HepG2 (cell line): ENCODE data around the gene NLRP5. TPM values are rescaled to one million over a fixed set of nuclear protein-coding genes. Genes with fewer than 3 reads are reported as not detected.
"Not testable (repeated sequence)": the region's sequence is repeated elsewhere in the genome, so short reads cannot be mapped to it uniquely, and the experiment has no call there.

Source experiments
- ATAC-seq: fragments of 200-7000 bp; cut with Tn5 transposase; 3 replicates; pipeline ENCODE4 v1.9.1; 2020; ENCODE audit warnings: mild to moderate bottlenecking, moderate library complexity
- BruUV-seq: library from RNA; stranded (reverse); fragments of 400-500 nt; replicated peaks from 2 replicates; lab custom pipeline; 2021; lab: Mats Ljungman, UMichigan
- CTCF ChIA-PET: fragments of 300-600 bp; formaldehyde crosslinking; extraction: SDS; loops from one replicate; lab custom pipeline; 2021; ENCODE audit warnings: low total read pairs, inconsistent platforms, low intra/inter-chr PET ratio; lab: Yijun Ruan, JAX
- POLR2A ChIA-PET: fragments of 350-600 bp; sonication (Branson Sonifier 250); formaldehyde crosslinking; loops from one replicate; lab custom pipeline; 2020; ENCODE audit warnings: antibody characterized with exemption, inconsistent platforms; lab: Yijun Ruan, JAX
- DNase-seq: peaks from one replicate; pipeline ENCODE4 v3.0.0-alpha.2; 2015; ENCODE audit warnings: low spot score
- FAIRE-seq: peaks from 3 replicates; lab custom pipeline; 2011; peaks lifted over from hg19 to GRCh38; lab: Jason Lieb, UNC
- H2AFZ ChIP-seq: one replicate; pipeline ENCODE4 v1.6.1; 2011; ENCODE audit warnings: low read length, inconsistent platforms
- H3K27ac ChIP-seq: fragments of 300-600 bp; 3 replicates; pipeline ENCODE4 v1.8.0; 2011; ENCODE audit warnings: mixed run types, mild to moderate bottlenecking, mixed read lengths, low read length, inconsistent platforms; ENCODE audit not compliant: insufficient read depth; ENCODE audit errors: extremely low read length
- H3K27me3 ChIP-seq, 2 experiments: fragments of 200-600 bp in 1 of 2; 2 replicates in 1 of 2; 3 replicates in 1 of 2; pipeline versions ENCODE4 v1.6.0 to v1.8.0; 2011; ENCODE audit warnings: low read length in 2 of 2, mild to moderate bottlenecking in 2 of 2, moderate library complexity in 2 of 2, inconsistent platforms in 1 of 2; ENCODE audit not compliant: insufficient read depth in 2 of 2, control insufficient read depth in 1 of 2
- H3K36me3 ChIP-seq, 2 experiments: fragments of 200-600 bp in 1 of 2; replicated peaks in 1 of 2; 2 replicates in 1 of 2; 3 replicates in 1 of 2; pipeline versions ENCODE4 v1.5.1 to v1.8.0; 2011; ENCODE audit warnings: low read length in 2 of 2, inconsistent platforms in 1 of 2; ENCODE audit not compliant: insufficient read depth in 2 of 2, control insufficient read depth in 1 of 2
- H3K4me1 ChIP-seq: 2 replicates; pipeline ENCODE4 v1.5.1; 2012; ENCODE audit warnings: low read length, inconsistent platforms; ENCODE audit not compliant: insufficient read depth
- H3K4me2 ChIP-seq: 2 replicates; pipeline ENCODE4 v1.6.0; 2011; ENCODE audit warnings: low read depth, low read length, inconsistent platforms
- H3K4me3 ChIP-seq, 3 experiments: fragments of 200-600 bp in 1 of 3; sonication (generic), shearing (Covaris generic) in 1 of 3; replicated peaks in 1 of 3; 2 replicates each; pipeline ENCODE4 v1.5.1; 2011 to 2016; ENCODE audit warnings: low read length in 3 of 3, inconsistent platforms in 2 of 3, low read depth in 2 of 3, mild to moderate bottlenecking in 2 of 3, control low read depth in 1 of 3, mixed read lengths in 1 of 3; ENCODE audit not compliant: insufficient read depth in 1 of 3
- H3K79me2 ChIP-seq: one replicate; pipeline ENCODE4 v1.6.1; 2011; ENCODE audit warnings: low read length, inconsistent platforms; ENCODE audit not compliant: insufficient read depth
- H3K9ac ChIP-seq: 2 replicates; pipeline ENCODE4 v1.6.0; 2011; ENCODE audit warnings: mild to moderate bottlenecking, low read depth, low read length, inconsistent platforms; ENCODE audit not compliant: insufficient read depth
- H3K9me3 ChIP-seq: 2 replicates; pipeline ENCODE4 v1.5.1; 2012; ENCODE audit warnings: mild to moderate bottlenecking, low read length
- H4K20me1 ChIP-seq: 2 replicates; pipeline ENCODE4 v1.6.0; 2011; ENCODE audit warnings: inconsistent platforms, mild to moderate bottlenecking, low read length, moderate library complexity; ENCODE audit not compliant: insufficient read depth
- AGO2 ChIP-seq: fragments of 200-400 bp; formaldehyde crosslinking; optimal IDR thresholded peaks from 2 replicates; pipeline ENCODE3; 2017; ENCODE audit warnings: mild to moderate bottlenecking, low read depth, low read length, moderate library complexity
- PHF8 ChIP-seq: sonication (generic); formaldehyde crosslinking; IDR thresholded peaks from 2 replicates; pipeline ENCODE4 v1.5.0; 2020; ENCODE audit warnings: missing genetic modification reagents
- TBL1XR1 ChIP-seq: fragments of 150-350 bp; IDR thresholded peaks from 2 replicates; pipeline ENCODE4 v1.6.1; 2014; ENCODE audit warnings: borderline replicate concordance, low read length; ENCODE audit not compliant: partially characterized antibody
- ZBTB38 ChIP-seq: sonication (generic); formaldehyde crosslinking; IDR thresholded peaks from 2 replicates; pipeline ENCODE4 v1.5.1; 2020; ENCODE audit warnings: mild to moderate bottlenecking, missing genetic modification reagents
- ZNF432 ChIP-seq: sonication (generic); formaldehyde crosslinking; IDR thresholded peaks from 2 replicates; pipeline ENCODE4 v1.5.0; 2020; ENCODE audit warnings: missing genetic modification reagents, mild to moderate bottlenecking, borderline replicate concordance
- WGBS: methylation state at CpG from one replicate; pipeline ENCODE4 v1.1.6; 2017; ENCODE audit warnings: low lambda C conversion rate; 5-methylcytosine and 5-hydroxymethylcytosine counted together
- in situ Hi-C: cut with HindIII; loops from 2 replicates; pipeline ENCODE4 v1.10.0; 2017; ENCODE audit warnings: low pct_unique_long_range_greater_than_20kb; ENCODE audit not compliant: extremely low pct_ligation_motif_present
- intact Hi-C: fragments of 100-400 bp; cut with micrococcal nuclease; formaldehyde crosslinking; loops from one replicate; pipeline ENCODE4 v1.10.0; 2022; ENCODE audit not compliant: unreplicated experiment
- polyA plus RNA-seq, 8 experiments: library from polyadenylated mRNA; depleted of rRNA in 3 of 8; stranded (reverse) in 7 of 8; unstranded in 1 of 8; fragments of >200 nt; fragmentation: Illumina TruSeq in 4 of 8; extraction: Trizol in 4 of 8; gene quantifications; 2 replicates each; pipeline versions ENCODE4 v1.2.1 to v1.2.3, GENCODE V29; 2011 to 2016; ENCODE audit warnings: low read depth in 4 of 8, missing spikeins in 1 of 8, mixed read lengths in 1 of 8; ENCODE audit not compliant: insufficient read depth in 1 of 8
- total RNA-seq, 5 experiments: library from RNA; depleted of rRNA; stranded (reverse); fragments of >200 nt; fragmentation: Illumina TruSeq; extraction: Trizol; gene quantifications; 2 replicates each; pipeline ENCODE4 v1.2.3, GENCODE V29; 2016; ENCODE audit warnings: low read depth in 1 of 5
- TF ChIP-seq, protein P1 (sequence below): sonication (generic); formaldehyde crosslinking; IDR thresholded peaks from 2 replicates; pipeline ENCODE4 v1.4.0; 2020; ENCODE audit warnings: mild to moderate bottlenecking, missing genetic modification reagents
- TF ChIP-seq, protein P2 (sequence below): sonication (generic); formaldehyde crosslinking; IDR thresholded peaks from 2 replicates; pipeline ENCODE4 v1.8.1; 2022; ENCODE audit warnings: low read depth, mild to moderate bottlenecking, missing genetic modification reagents

The NLRP5 gene
- total and polyA plus RNA-seq, 2 of the 13 experiments (the other 11 are each of a cell fraction or from before 2014, with no cell fraction given): not detected

DNA sequence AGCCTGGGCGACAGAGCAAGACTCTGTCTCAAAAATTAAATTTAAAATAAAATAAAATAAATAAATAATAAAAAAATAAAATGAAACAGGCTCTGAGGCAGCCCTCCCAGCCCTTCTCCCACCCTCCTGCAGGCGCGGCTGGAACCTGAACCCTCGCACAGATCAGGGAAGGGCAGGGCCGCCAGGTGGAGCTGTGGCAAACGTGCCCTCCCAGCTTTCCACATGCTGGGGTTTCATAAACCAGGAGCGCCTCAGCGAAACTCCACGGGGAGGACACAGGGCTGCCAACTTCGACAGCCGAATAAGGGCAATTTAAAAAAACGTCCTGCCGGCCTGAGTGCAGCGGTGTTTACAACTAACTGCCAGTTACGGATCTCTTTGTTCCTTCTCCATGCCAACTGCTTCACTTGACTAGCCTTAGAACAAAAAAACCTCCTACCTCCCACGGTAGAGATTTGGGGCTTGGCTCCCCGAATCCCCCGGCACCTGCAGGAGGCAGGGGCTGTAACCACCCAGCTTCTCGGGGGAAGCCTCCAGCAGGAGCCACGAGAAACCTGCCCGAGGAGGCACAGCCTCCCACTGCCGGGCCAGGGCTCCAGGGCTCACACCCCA is 118.6 kb downstream of the NLRP5 start (continued):
- TF ChIP-seq TBL1XR1 (no peak), ZNF432 (CRISPR knock-in tag) (no peak), ZBTB38 (CRISPR knock-in tag) (peak; percentile 88), PHF8 (CRISPR knock-in tag) (no peak)
- TF ChIP-seq, protein P1, sequence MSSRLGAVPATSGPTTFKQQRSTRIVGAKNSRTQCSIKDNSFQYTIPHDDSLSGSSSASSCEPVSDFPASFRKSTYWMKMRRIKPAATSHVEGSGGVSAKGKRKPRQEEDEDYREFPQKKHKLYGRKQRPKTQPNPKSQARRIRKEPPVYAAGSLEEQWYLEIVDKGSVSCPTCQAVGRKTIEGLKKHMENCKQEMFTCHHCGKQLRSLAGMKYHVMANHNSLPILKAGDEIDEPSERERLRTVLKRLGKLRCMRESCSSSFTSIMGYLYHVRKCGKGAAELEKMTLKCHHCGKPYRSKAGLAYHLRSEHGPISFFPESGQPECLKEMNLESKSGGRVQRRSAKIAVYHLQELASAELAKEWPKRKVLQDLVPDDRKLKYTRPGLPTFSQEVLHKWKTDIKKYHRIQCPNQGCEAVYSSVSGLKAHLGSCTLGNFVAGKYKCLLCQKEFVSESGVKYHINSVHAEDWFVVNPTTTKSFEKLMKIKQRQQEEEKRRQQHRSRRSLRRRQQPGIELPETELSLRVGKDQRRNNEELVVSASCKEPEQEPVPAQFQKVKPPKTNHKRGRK (CRISPR knock-in tag): no peak

DNA sequence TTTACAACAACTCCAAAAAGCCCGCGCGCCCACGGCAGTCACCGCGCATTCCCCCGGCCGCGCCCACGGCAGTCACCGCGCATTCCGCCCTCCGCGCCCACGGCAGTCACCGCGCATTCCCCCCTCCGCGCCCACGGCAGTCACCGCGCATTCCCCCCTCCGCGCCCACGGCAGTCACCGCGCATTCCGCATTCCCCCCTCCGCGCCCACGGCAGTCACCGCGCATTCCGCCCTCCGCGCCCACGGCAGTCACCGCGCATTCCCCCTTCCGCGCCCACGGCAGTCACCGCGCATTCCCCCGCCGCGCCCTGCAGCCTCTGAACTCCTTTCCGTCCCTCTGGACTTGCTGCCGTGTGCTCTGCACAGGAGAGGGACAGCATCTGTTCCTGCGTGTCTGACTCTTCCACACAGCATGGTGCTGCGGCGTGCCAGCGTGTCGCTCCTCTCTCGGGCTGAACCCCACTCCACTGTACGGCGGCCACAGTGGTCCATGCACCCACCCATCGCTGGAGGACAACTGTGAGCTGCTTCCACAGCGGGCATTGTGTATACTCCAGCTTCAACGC is 119.3 kb downstream of the NLRP5 start:
- Histone ChIP-seq H3K4me1 (peaks cover 51% of the 10 kb centered on the region), H3K4me3 (peak overlapping the region in 1 of 3 experiments; percentile 25; a peak in 1 of 6 replicates), H3K79me2 (peaks cover 79% of the 10 kb centered on the region), H4K20me1 (peaks cover 72% of the 10 kb centered on the region), H3K4me2 (peak overlapping the region; percentile 33; the same call in 1 of the 2 replicates), H3K36me3 (peaks cover 19 to 36% of the 10 kb centered on the region in 2 experiments), H3K27ac (peak overlapping the region; percentile 53)
- H3K27me3 ChIP-seq, FAIRE-seq, H3K9me3 ChIP-seq, DNase-seq, BruUV-seq, H3K9ac ChIP-seq, H2AFZ ChIP-seq, ATAC-seq, in situ Hi-C loops: not testable (repeated sequence)
- CTCF ChIA-PET: interaction anchor here (0.7 to 1.4 kb wide), 5 partner anchors 15 to 147 kb away, joined by 3 to 23 read pairs (median 4); partner anchors contain the start of gene ZNF787
- WGBS: 97% methylated on average over 61 of the region's 61 CpGs
- TF ChIP-seq, protein P2, sequence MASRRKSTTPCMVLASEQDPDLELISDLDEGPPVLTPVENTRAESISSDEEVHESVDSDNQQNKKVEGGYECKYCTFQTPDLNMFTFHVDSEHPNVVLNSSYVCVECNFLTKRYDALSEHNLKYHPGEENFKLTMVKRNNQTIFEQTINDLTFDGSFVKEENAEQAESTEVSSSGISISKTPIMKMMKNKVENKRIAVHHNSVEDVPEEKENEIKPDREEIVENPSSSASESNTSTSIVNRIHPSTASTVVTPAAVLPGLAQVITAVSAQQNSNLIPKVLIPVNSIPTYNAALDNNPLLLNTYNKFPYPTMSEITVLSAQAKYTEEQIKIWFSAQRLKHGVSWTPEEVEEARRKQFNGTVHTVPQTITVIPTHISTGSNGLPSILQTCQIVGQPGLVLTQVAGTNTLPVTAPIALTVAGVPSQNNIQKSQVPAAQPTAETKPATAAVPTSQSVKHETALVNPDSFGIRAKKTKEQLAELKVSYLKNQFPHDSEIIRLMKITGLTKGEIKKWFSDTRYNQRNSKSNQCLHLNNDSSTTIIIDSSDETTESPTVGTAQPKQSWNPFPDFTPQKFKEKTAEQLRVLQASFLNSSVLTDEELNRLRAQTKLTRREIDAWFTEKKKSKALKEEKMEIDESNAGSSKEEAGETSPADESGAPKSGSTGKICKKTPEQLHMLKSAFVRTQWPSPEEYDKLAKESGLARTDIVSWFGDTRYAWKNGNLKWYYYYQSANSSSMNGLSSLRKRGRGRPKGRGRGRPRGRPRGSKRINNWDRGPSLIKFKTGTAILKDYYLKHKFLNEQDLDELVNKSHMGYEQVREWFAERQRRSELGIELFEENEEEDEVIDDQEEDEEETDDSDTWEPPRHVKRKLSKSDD (CRISPR knock-in tag): 0 out of 2 replicates have a peak, but pooled peaks have one; percentile 19
- TF ChIP-seq AGO2: peak; percentile 80
- POLR2A ChIA-PET: interaction anchor here (1.9 kb wide), 1 partner anchor 37 kb away, joined by 14 read pairs; no protein-coding TSS in a partner anchor
- intact Hi-C loops: loop anchor here (1.0 to 2.0 kb wide), 3 partner anchors 13 to 66 kb away; no protein-coding TSS in a partner anchor
